ENCODE data around the gene IDS.

DNA sequence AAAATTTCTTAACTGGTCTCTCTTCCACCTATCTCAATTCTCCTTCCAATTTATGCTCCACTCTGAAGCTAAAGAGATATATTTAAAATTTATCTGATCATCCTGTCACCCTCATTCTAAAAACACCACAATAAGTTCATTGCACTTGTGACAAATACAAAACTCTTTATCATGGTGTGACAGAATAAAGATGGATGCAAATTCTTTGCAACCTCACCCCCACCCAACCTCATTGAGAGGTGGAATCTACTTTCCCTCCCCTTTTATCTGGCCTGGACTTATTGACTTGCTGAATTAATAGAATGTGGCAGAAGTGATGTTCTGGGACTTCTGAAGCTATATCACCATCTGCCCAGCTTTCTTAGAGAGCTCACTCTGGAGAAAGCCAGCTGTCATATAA, 46.5 kb downstream of the IDS start:
- TF ChIP-seq, protein P1, sequence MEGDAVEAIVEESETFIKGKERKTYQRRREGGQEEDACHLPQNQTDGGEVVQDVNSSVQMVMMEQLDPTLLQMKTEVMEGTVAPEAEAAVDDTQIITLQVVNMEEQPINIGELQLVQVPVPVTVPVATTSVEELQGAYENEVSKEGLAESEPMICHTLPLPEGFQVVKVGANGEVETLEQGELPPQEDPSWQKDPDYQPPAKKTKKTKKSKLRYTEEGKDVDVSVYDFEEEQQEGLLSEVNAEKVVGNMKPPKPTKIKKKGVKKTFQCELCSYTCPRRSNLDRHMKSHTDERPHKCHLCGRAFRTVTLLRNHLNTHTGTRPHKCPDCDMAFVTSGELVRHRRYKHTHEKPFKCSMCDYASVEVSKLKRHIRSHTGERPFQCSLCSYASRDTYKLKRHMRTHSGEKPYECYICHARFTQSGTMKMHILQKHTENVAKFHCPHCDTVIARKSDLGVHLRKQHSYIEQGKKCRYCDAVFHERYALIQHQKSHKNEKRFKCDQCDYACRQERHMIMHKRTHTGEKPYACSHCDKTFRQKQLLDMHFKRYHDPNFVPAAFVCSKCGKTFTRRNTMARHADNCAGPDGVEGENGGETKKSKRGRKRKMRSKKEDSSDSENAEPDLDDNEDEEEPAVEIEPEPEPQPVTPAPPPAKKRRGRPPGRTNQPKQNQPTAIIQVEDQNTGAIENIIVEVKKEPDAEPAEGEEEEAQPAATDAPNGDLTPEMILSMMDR (IDR thresholded peaks at IDR 0.05; ENCODE audit: insufficient read depth, low read length) = no peak
- no peak for TF ChIP-seq SPI1 (IDR thresholded peaks at IDR 0.05; ENCODE audit: borderline replicate concordance, low read depth)

Data from HL-60 (cell line).